GM12878 (cell line): ENCODE data around the gene PMM2. TPM values are rescaled to one million over a fixed set of nuclear protein-coding genes. Genes with fewer than 3 reads are reported as not detected.

Source experiments
- ATAC-seq: fragments of 200-7000 bp; cut with Tn5 transposase; 3 replicates; pipeline ENCODE4 v1.9.1; 2020; ENCODE audit warnings: mild to moderate bottlenecking, moderate library complexity
- BruUV-seq: library from RNA; stranded (reverse); fragments of 400-500 nt; replicated peaks from 2 replicates; lab custom pipeline; 2021; lab: Mats Ljungman, UMichigan
- CTCF ChIA-PET: fragments of 300-600 bp; sonication (Branson Sonifier 250); formaldehyde crosslinking; extraction: SDS; loops from one replicate; lab custom pipeline; 2021; ENCODE audit warnings: inconsistent platforms; lab: Yijun Ruan, JAX
- POLR2A ChIA-PET: fragments of 350-600 bp; formaldehyde crosslinking; extraction: SDS; loops from one replicate; lab custom pipeline; 2021; ENCODE audit warnings: inconsistent platforms; lab: Charles Lee
- RAD21 ChIA-PET: fragments of 300-600 bp; sonication (Branson Sonifier 250); formaldehyde crosslinking; loops from one replicate; lab custom pipeline; 2023; ENCODE audit warnings: antibody characterized with exemption; ENCODE audit not compliant: unreplicated experiment; lab: Charles Lee
- SMC1A ChIA-PET: fragments of 300-600 bp; sonication (Branson Sonifier 250); formaldehyde crosslinking; loops from one replicate; lab custom pipeline; 2023; ENCODE audit not compliant: unreplicated experiment, uncharacterized antibody; lab: Charles Lee
- DNase-seq: peaks from one replicate; pipeline ENCODE4 v3.0.0-alpha.2; 2011; ENCODE audit warnings: low read depth, low spot score
- FAIRE-seq: peaks from 3 replicates; lab custom pipeline; 2011; peaks lifted over from hg19 to GRCh38; lab: Jason Lieb, UNC
- H2AFZ ChIP-seq: 2 replicates; pipeline ENCODE4 v1.6.0; 2011; ENCODE audit warnings: low read depth, low read length, control low read depth; ENCODE audit not compliant: control insufficient read depth
- H3K27ac ChIP-seq: 2 replicates; pipeline ENCODE4 v1.5.1; 2011; ENCODE audit warnings: control low read depth; ENCODE audit not compliant: control insufficient read depth, insufficient read depth
- H3K27me3 ChIP-seq, 2 experiments: replicated peaks in 1 of 2; 2 replicates each; pipeline versions ENCODE4 v1.6.0 to v1.6.1; 2011; ENCODE audit warnings: low read length in 1 of 2; ENCODE audit not compliant: control insufficient read depth in 2 of 2, insufficient read depth in 2 of 2
- H3K36me3 ChIP-seq, 2 experiments: 2 replicates each; pipeline ENCODE4 v1.5.1; 2011; ENCODE audit warnings: low read length in 1 of 2; ENCODE audit not compliant: control insufficient read depth in 2 of 2, insufficient read depth in 2 of 2
- H3K4me1 ChIP-seq: 2 replicates; pipeline ENCODE4 v1.6.1; 2011; ENCODE audit warnings: mild to moderate bottlenecking, low read length, moderate library complexity, mixed read lengths; ENCODE audit not compliant: control insufficient read depth, insufficient read depth
- H3K4me2 ChIP-seq: 2 replicates; pipeline ENCODE4 v1.6.0; 2011; ENCODE audit warnings: control low read depth; ENCODE audit not compliant: control insufficient read depth, insufficient read depth
- H3K4me3 ChIP-seq: fragments of 200-600 bp; sonication (generic); 2 replicates; pipeline ENCODE4 v1.5.1; 2016
- H3K79me2 ChIP-seq: 2 replicates; pipeline ENCODE4 v1.6.0; 2011; ENCODE audit warnings: low read length; ENCODE audit not compliant: control insufficient read depth, insufficient read depth
- H3K9ac ChIP-seq: 2 replicates; pipeline ENCODE4 v1.8.0; 2011; ENCODE audit warnings: low read length, control low read depth, mixed read lengths; ENCODE audit not compliant: control insufficient read depth, insufficient read depth
- H3K9me3 ChIP-seq: replicated peaks from 3 replicates; pipeline ENCODE4 v1.5.1; 2011; ENCODE audit warnings: mild to moderate bottlenecking, low read length; ENCODE audit not compliant: control insufficient read depth, insufficient read depth
- H4K20me1 ChIP-seq: 2 replicates; pipeline ENCODE4 v1.6.0; 2011; ENCODE audit not compliant: control insufficient read depth, insufficient read depth
- NFYA ChIP-seq: IDR thresholded peaks from 2 replicates; pipeline ENCODE4 v1.6.1; 2011; ENCODE audit warnings: low read depth, mild to moderate bottlenecking, low read length, improper control_type of control experiment, borderline replicate concordance
- PML ChIP-seq: IDR thresholded peaks from 2 replicates; pipeline ENCODE4 v1.6.1; 2012; ENCODE audit warnings: low read length, inconsistent platforms
- WGBS: methylation state at CpG from one replicate; pipeline ENCODE4 v1.1.6; 2016; ENCODE audit warnings: low lambda C conversion rate; ENCODE audit not compliant: insufficient replicate concordance, insufficient coverage; ENCODE audit errors: missing lambda C conversion rate; 5-methylcytosine and 5-hydroxymethylcytosine counted together
- in situ Hi-C: fragments of 300-500 bp; cut with MboI; formaldehyde crosslinking; loops from 9 replicates; pipeline ENCODE4 v1.14.3; 2018; ENCODE audit warnings: mixed read lengths
- intact Hi-C: fragments of 100-400 bp; cut with micrococcal nuclease; formaldehyde crosslinking; loops from one replicate; pipeline ENCODE4 v1.14.2; 2022; ENCODE audit not compliant: unreplicated experiment
- polyA plus RNA-seq, 11 experiments: library from polyadenylated mRNA; depleted of rRNA in 4 of 11; unstranded in 6 of 11; stranded (reverse) in 5 of 11; fragments of >200 nt; fragmentation: Nextera tagmentation in 4 of 11; fragmentation: Illumina TruSeq in 1 of 11; extraction: Ambion mirVana in 4 of 11; extraction: Trizol in 1 of 11; gene quantifications; 1 replicate in 1 of 11; 2 replicates in 10 of 11; pipeline versions ENCODE4 v1.2.1 to v1.2.3, GENCODE V29; 2011 to 2016; ENCODE audit warnings: inconsistent platforms in 2 of 11, missing spikeins in 2 of 11, low read depth in 1 of 11
- total RNA-seq, 4 experiments: library from RNA; depleted of rRNA in 3 of 4; stranded (reverse); fragments of >200 nt in 3 of 4; fragmentation: Illumina TruSeq in 1 of 4; extraction: Trizol in 1 of 4; gene quantifications; 2 replicates each; pipeline versions ENCODE4 v1.2.1 to v1.2.3, GENCODE V29; 2013 to 2021
- TF ChIP-seq, protein P1 (sequence below): fragments of 450-650 bp; IDR thresholded peaks from 2 replicates; pipeline ENCODE4 v1.6.1; 2016; ENCODE audit warnings: mild to moderate bottlenecking
- TF ChIP-seq, protein P2 (sequence below): fragments of 450-650 bp; formaldehyde crosslinking; IDR thresholded peaks from 2 replicates; pipeline ENCODE4 v1.4.0; 2022; ENCODE audit warnings: mild to moderate bottlenecking, moderate library complexity

The PMM2 gene
- total and polyA plus RNA-seq, 10 of the 15 experiments (the other 5 are each of a cell fraction or from before 2014, with no cell fraction given): 22.6 to 69.4 (median 52.3) TPM

GRCh38 chr16:8898660-8899318, 101.2 kb downstream of the PMM2 start:
- SMC1A ChIA-PET: interaction anchor here (1.2 to 4.3 kb wide), 8 partner anchors 8 to 237 kb away, joined by 3 to 28 read pairs (median 9); no protein-coding TSS in a partner anchor
- BruUV-seq: no TSS peak
- in situ Hi-C loops: loop anchor here (5.0 kb wide), 1 partner anchor 234 kb away; no protein-coding TSS in a partner anchor

More at GRCh38 chr16:8898660-8899318, 101.2 kb downstream of the PMM2 start:
- intact Hi-C loops: no loop called here
- FAIRE-seq: no peak
- peaks cover 15% of the 10 kb centered on the region for H3K4me1 ChIP-seq
- TF ChIP-seq, protein P1, sequence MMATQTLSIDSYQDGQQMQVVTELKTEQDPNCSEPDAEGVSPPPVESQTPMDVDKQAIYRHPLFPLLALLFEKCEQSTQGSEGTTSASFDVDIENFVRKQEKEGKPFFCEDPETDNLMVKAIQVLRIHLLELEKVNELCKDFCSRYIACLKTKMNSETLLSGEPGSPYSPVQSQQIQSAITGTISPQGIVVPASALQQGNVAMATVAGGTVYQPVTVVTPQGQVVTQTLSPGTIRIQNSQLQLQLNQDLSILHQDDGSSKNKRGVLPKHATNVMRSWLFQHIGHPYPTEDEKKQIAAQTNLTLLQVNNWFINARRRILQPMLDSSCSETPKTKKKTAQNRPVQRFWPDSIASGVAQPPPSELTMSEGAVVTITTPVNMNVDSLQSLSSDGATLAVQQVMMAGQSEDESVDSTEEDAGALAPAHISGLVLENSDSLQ: peak; percentile 54
- TF ChIP-seq PML (no peak), NFYA (no peak)
- TF ChIP-seq, protein P2, sequence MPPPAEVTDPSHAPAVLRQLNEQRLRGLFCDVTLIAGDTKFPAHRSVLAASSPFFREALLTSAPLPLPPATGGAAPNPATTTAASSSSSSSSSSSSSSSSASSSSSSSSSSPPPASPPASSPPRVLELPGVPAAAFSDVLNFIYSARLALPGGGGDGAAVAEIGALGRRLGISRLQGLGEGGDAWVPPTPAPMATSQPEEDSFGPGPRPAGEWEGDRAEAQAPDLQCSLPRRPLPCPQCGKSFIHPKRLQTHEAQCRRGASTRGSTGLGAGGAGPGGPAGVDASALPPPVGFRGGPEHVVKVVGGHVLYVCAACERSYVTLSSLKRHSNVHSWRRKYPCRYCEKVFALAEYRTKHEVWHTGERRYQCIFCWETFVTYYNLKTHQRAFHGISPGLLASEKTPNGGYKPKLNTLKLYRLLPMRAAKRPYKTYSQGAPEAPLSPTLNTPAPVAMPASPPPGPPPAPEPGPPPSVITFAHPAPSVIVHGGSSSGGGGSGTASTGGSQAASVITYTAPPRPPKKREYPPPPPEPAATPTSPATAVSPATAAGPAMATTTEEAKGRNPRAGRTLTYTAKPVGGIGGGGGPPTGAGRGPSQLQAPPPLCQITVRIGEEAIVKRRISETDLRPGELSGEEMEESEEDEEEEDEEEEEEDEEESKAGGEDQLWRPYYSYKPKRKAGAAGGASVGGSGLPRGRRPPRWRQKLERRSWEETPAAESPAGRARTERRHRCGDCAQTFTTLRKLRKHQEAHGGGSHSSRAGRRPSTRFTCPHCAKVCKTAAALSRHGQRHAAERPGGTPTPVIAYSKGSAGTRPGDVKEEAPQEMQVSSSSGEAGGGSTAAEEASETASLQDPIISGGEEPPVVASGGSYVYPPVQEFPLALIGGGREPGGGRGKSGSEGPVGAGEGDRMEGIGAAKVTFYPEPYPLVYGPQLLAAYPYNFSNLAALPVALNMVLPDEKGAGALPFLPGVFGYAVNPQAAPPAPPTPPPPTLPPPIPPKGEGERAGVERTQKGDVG (CRISPR knock-in tag): no peak
- 88% methylated on average over 3 of the region's 3 CpGs for WGBS
- H3K27ac ChIP-seq: no peak overlapping the region
- no peak overlapping the region for H2AFZ ChIP-seq
- no peaks in the 10 kb centered on the region for H3K79me2 ChIP-seq
- no peaks in the 10 kb centered on the region for H4K20me1 ChIP-seq
- POLR2A ChIA-PET: interaction anchor here (1.5 kb wide), 1 partner anchor 49 kb away, joined by 3 read pairs; no protein-coding TSS in a partner anchor
- RAD21 ChIA-PET: interaction anchor here (0.8 to 3.5 kb wide), 4 partner anchors 7 to 236 kb away, joined by 3 to 14 read pairs (median 4); partner anchors contain the start of gene CARHSP1
- peaks cover 44 to 71% of the 10 kb centered on the region in 2 experiments for H3K36me3 ChIP-seq
- DNase-seq: no peak
- H3K27me3 ChIP-seq: no peaks in the 10 kb centered on the region
- no peak for ATAC-seq
- no peak overlapping the region for H3K4me2 ChIP-seq
- H3K4me3 ChIP-seq: no peak overlapping the region
- CTCF ChIA-PET: interaction anchor here (0.7 to 2.8 kb wide), 13 partner anchors 18 to 332 kb away, joined by 3 to 18 read pairs (median 5); partner anchors contain the start of gene LITAFD
- no peak overlapping the region for H3K9ac ChIP-seq
- no peaks in the 10 kb centered on the region for H3K9me3 ChIP-seq

Other genes with a start within 250 kb of the PMM2 start
- gene TMEM114, start 207.3 kb upstream of the PMM2 start, total RNA-seq (2014; rRNA removed): not detected in 2 replicates
- not detected in 2 replicates for gene TMEM114, start 207.3 kb upstream of the PMM2 start, total RNA-seq (2014; rRNA removed; fragmentation: Illumina TruSeq; extraction: Trizol)
- not detected in 2 replicates for gene TMEM114, start 207.3 kb upstream of the PMM2 start, total RNA-seq (2021)
- gene TMEM114, start 207.3 kb upstream of the PMM2 start, polyA plus RNA-seq (2011; rRNA removed): not detected in 2 replicates
- not detected in 2 replicates for gene TMEM114, start 207.3 kb upstream of the PMM2 start, polyA plus RNA-seq (2014; fragmentation: Illumina TruSeq; extraction: Trizol)
- gene TMEM114, start 207.3 kb upstream of the PMM2 start, polyA plus RNA-seq (2014; fragmentation: Nextera tagmentation; extraction: Ambion mirVana): not detected
- gene TMEM114, start 207.3 kb upstream of the PMM2 start, polyA plus RNA-seq (2014; rRNA removed): not detected in 2 replicates
- gene TMEM114, start 207.3 kb upstream of the PMM2 start, polyA plus RNA-seq (2016; fragmentation: Nextera tagmentation; extraction: Ambion mirVana): not detected
- 16.1 and 21.9 TPM in 2 replicates for gene METTL22, start 176.1 kb upstream of the PMM2 start, total RNA-seq (2014; rRNA removed)
- gene METTL22, start 176.1 kb upstream of the PMM2 start, total RNA-seq (2014; rRNA removed; fragmentation: Illumina TruSeq; extraction: Trizol): 16.1 and 17.6 TPM in 2 replicates
- gene METTL22, start 176.1 kb upstream of the PMM2 start, total RNA-seq (2021): 18.9 and 23.1 TPM in 2 replicates
- gene METTL22, start 176.1 kb upstream of the PMM2 start, polyA plus RNA-seq (2011; rRNA removed): 25.6 and 34.7 TPM in 2 replicates
- gene METTL22, start 176.1 kb upstream of the PMM2 start, polyA plus RNA-seq (2014; fragmentation: Illumina TruSeq; extraction: Trizol): 17.0 and 17.7 TPM in 2 replicates
- 1 to 10 TPM; 6.4 to 9.2 TPM for gene METTL22, start 176.1 kb upstream of the PMM2 start, polyA plus RNA-seq (2014; fragmentation: Nextera tagmentation; extraction: Ambion mirVana)
- 26.1 and 28.0 TPM in 2 replicates for gene METTL22, start 176.1 kb upstream of the PMM2 start, polyA plus RNA-seq (2014; rRNA removed)
- 10 to 100 TPM; 18.5 to 19.1 TPM for gene METTL22, start 176.1 kb upstream of the PMM2 start, polyA plus RNA-seq (2016; fragmentation: Nextera tagmentation; extraction: Ambion mirVana)
- 1.8 and 1.9 TPM in 2 replicates for gene ABAT, start 123.2 kb upstream of the PMM2 start, total RNA-seq (2014; rRNA removed)
- 1.8 and 1.9 TPM in 2 replicates for gene ABAT, start 123.2 kb upstream of the PMM2 start, total RNA-seq (2014; rRNA removed; fragmentation: Illumina TruSeq; extraction: Trizol)
- 2.6 and 2.8 TPM in 2 replicates for gene ABAT, start 123.2 kb upstream of the PMM2 start, total RNA-seq (2021)
- 7.0 and 10.6 TPM in 2 replicates for gene ABAT, start 123.2 kb upstream of the PMM2 start, polyA plus RNA-seq (2011; rRNA removed)
- gene ABAT, start 123.2 kb upstream of the PMM2 start, polyA plus RNA-seq (2014; fragmentation: Illumina TruSeq; extraction: Trizol): 2.8 and 3.2 TPM in 2 replicates
- 1 to 10 TPM; 1.0 to 1.1 TPM for gene ABAT, start 123.2 kb upstream of the PMM2 start, polyA plus RNA-seq (2014; fragmentation: Nextera tagmentation; extraction: Ambion mirVana)
- gene ABAT, start 123.2 kb upstream of the PMM2 start, polyA plus RNA-seq (2014; rRNA removed): 2.4 and 2.6 TPM in 2 replicates
- gene ABAT, start 123.2 kb upstream of the PMM2 start, polyA plus RNA-seq (2016; fragmentation: Nextera tagmentation; extraction: Ambion mirVana): 1 to 10 TPM; 1.8 to 1.9 TPM
- 9.0 and 10.6 TPM in 2 replicates for gene TMEM186, start 200 bp upstream of the PMM2 start, total RNA-seq (2014; rRNA removed)
- 11.9 and 13.0 TPM in 2 replicates for gene TMEM186, start 200 bp upstream of the PMM2 start, total RNA-seq (2014; rRNA removed; fragmentation: Illumina TruSeq; extraction: Trizol)
- gene TMEM186, start 200 bp upstream of the PMM2 start, total RNA-seq (2021): 15.8 and 16.9 TPM in 2 replicates
- gene TMEM186, start 200 bp upstream of the PMM2 start, polyA plus RNA-seq (2011; rRNA removed): 12.8 and 15.8 TPM in 2 replicates
- 15.4 and 16.7 TPM in 2 replicates for gene TMEM186, start 200 bp upstream of the PMM2 start, polyA plus RNA-seq (2014; fragmentation: Illumina TruSeq; extraction: Trizol)
- 10 to 100 TPM; 27.3 to 28.9 TPM for gene TMEM186, start 200 bp upstream of the PMM2 start, polyA plus RNA-seq (2014; fragmentation: Nextera tagmentation; extraction: Ambion mirVana)
- 17.2 and 17.4 TPM in 2 replicates for gene TMEM186, start 200 bp upstream of the PMM2 start, polyA plus RNA-seq (2014; rRNA removed)
- gene TMEM186, start 200 bp upstream of the PMM2 start, polyA plus RNA-seq (2016; fragmentation: Nextera tagmentation; extraction: Ambion mirVana): 10 to 100 TPM; 23.3 to 28.1 TPM
- 92.3 and 109 TPM in 2 replicates for gene CARHSP1, start 71.2 kb downstream of the PMM2 start, total RNA-seq (2014; rRNA removed)
- 40.5 and 45.0 TPM in 2 replicates for gene CARHSP1, start 71.2 kb downstream of the PMM2 start, total RNA-seq (2014; rRNA removed; fragmentation: Illumina TruSeq; extraction: Trizol)
- gene CARHSP1, start 71.2 kb downstream of the PMM2 start, total RNA-seq (2021): 61.3 and 68.6 TPM in 2 replicates
- 39.2 and 65.3 TPM in 2 replicates for gene CARHSP1, start 71.2 kb downstream of the PMM2 start, polyA plus RNA-seq (2011; rRNA removed)
- 24.7 and 34.1 TPM in 2 replicates for gene CARHSP1, start 71.2 kb downstream of the PMM2 start, polyA plus RNA-seq (2014; fragmentation: Illumina TruSeq; extraction: Trizol)
- 1 to 10 TPM; 5.5 to 8.4 TPM for gene CARHSP1, start 71.2 kb downstream of the PMM2 start, polyA plus RNA-seq (2014; fragmentation: Nextera tagmentation; extraction: Ambion mirVana)
- 104 and 112 TPM in 2 replicates for gene CARHSP1, start 71.2 kb downstream of the PMM2 start, polyA plus RNA-seq (2014; rRNA removed)
- gene CARHSP1, start 71.2 kb downstream of the PMM2 start, polyA plus RNA-seq (2016; fragmentation: Nextera tagmentation; extraction: Ambion mirVana): 10 to 100 TPM; 83.2 to 86.2 TPM
- gene LITAFD, start 84.5 kb downstream of the PMM2 start, total RNA-seq (2014; rRNA removed): not detected in 2 replicates
- gene LITAFD, start 84.5 kb downstream of the PMM2 start, total RNA-seq (2014; rRNA removed; fragmentation: Illumina TruSeq; extraction: Trizol): not detected in 2 replicates
- not detected in 2 replicates for gene LITAFD, start 84.5 kb downstream of the PMM2 start, total RNA-seq (2021)
- not detected in 2 replicates for gene LITAFD, start 84.5 kb downstream of the PMM2 start, polyA plus RNA-seq (2011; rRNA removed)
- not detected in 2 replicates for gene LITAFD, start 84.5 kb downstream of the PMM2 start, polyA plus RNA-seq (2014; fragmentation: Illumina TruSeq; extraction: Trizol)
- not detected for gene LITAFD, start 84.5 kb downstream of the PMM2 start, polyA plus RNA-seq (2014; fragmentation: Nextera tagmentation; extraction: Ambion mirVana)
- gene LITAFD, start 84.5 kb downstream of the PMM2 start, polyA plus RNA-seq (2014; rRNA removed): not detected in 2 replicates
- gene LITAFD, start 84.5 kb downstream of the PMM2 start, polyA plus RNA-seq (2016; fragmentation: Nextera tagmentation; extraction: Ambion mirVana): not detected
- 74.3 and 81.3 TPM in 2 replicates for gene USP7, start 166.1 kb downstream of the PMM2 start, total RNA-seq (2014; rRNA removed)
- gene USP7, start 166.1 kb downstream of the PMM2 start, total RNA-seq (2014; rRNA removed; fragmentation: Illumina TruSeq; extraction: Trizol): 68.0 and 68.9 TPM in 2 replicates
- 133 and 138 TPM in 2 replicates for gene USP7, start 166.1 kb downstream of the PMM2 start, total RNA-seq (2021)
- 86.4 and 100 TPM in 2 replicates for gene USP7, start 166.1 kb downstream of the PMM2 start, polyA plus RNA-seq (2011; rRNA removed)
- gene USP7, start 166.1 kb downstream of the PMM2 start, polyA plus RNA-seq (2014; fragmentation: Illumina TruSeq; extraction: Trizol): 107 and 144 TPM in 2 replicates
- 10 to 100 TPM; 20.8 to 25.0 TPM for gene USP7, start 166.1 kb downstream of the PMM2 start, polyA plus RNA-seq (2014; fragmentation: Nextera tagmentation; extraction: Ambion mirVana)
- gene USP7, start 166.1 kb downstream of the PMM2 start, polyA plus RNA-seq (2014; rRNA removed): 53.0 and 57.4 TPM in 2 replicates
- gene USP7, start 166.1 kb downstream of the PMM2 start, polyA plus RNA-seq (2016; fragmentation: Nextera tagmentation; extraction: Ambion mirVana): 10 to 100 TPM; 16.2 to 18.6 TPM